PC-3 (cell line): ENCODE measurements around the gene DDX10. TPM values are rescaled to one million over a fixed set of nuclear protein-coding genes. Genes with fewer than 3 reads are reported as not detected.

Source experiments
- ATAC-seq: fragments of 200-7000 bp; cut with Tn5 transposase; 2 replicates; pipeline ENCODE4 v1.9.1; 2020; ENCODE audit warnings: mild to moderate bottlenecking, moderate library complexity
- BruUV-seq: library from RNA; stranded (reverse); fragments of 400-500 nt; replicated peaks from 2 replicates; lab custom pipeline; 2021; lab: Mats Ljungman, UMichigan
- CTCF ChIA-PET: fragments of 300-600 bp; sonication (Branson Sonifier 250); formaldehyde crosslinking; loops from one replicate; lab custom pipeline; 2022; ENCODE audit warnings: antibody characterized with exemption; lab: Charles Lee
- POLR2A ChIA-PET: fragments of 300-600 bp; sonication (Branson Sonifier 250); formaldehyde crosslinking; loops from one replicate; lab custom pipeline; 2022; ENCODE audit warnings: antibody characterized with exemption; ENCODE audit not compliant: unreplicated experiment; lab: Charles Lee
- DNase-seq: peaks from one replicate; pipeline ENCODE4 v3.0.0-alpha.2; 2015
- H2AFZ ChIP-seq: fragments of 300-600 bp; sonication (generic); 2 replicates; pipeline ENCODE4 v1.6.0; 2016; ENCODE audit warnings: antibody characterized with exemption, low read length
- H3F3A ChIP-seq: fragments of 300-600 bp; sonication (generic); one replicate; pipeline ENCODE4 v1.6.0; 2017; ENCODE audit warnings: antibody characterized with exemption, low read length, control low read depth, mild to moderate bottlenecking; ENCODE audit not compliant: unreplicated experiment
- H3K27ac ChIP-seq: fragments of 300-600 bp; sonication (generic); 2 replicates; pipeline ENCODE4 v1.5.1; 2016; ENCODE audit warnings: mild to moderate bottlenecking, low read length
- H3K27me3 ChIP-seq: fragments of 300-600 bp; sonication (generic); 2 replicates; pipeline ENCODE4 v1.6.1; 2016; ENCODE audit warnings: low read length, mixed read lengths
- H3K36me3 ChIP-seq: fragments of 300-600 bp; sonication (generic); 2 replicates; pipeline ENCODE4 v1.6.1; 2016; ENCODE audit warnings: low read depth, mixed run types, low read length, mixed read lengths
- H3K4me1 ChIP-seq: fragments of 300-600 bp; sonication (generic); 2 replicates; pipeline ENCODE4 v1.5.1; 2016; ENCODE audit warnings: low read length; ENCODE audit not compliant: insufficient read depth
- H3K4me2 ChIP-seq: fragments of 300-600 bp; sonication (generic); 2 replicates; pipeline ENCODE4 v1.6.0; 2016; ENCODE audit warnings: low read length
- H3K4me3 ChIP-seq: fragments of 300-600 bp; sonication (generic); 2 replicates; pipeline ENCODE4 v1.5.1; 2016; ENCODE audit warnings: mild to moderate bottlenecking, low read length, mixed read lengths
- H3K79me2 ChIP-seq: fragments of 300-600 bp; sonication (generic); 2 replicates; pipeline ENCODE4 v1.6.1; 2017; ENCODE audit warnings: low read length, mixed read lengths
- H3K9ac ChIP-seq: fragments of 300-600 bp; sonication (generic); 2 replicates; pipeline ENCODE4 v1.6.0; 2016; ENCODE audit warnings: mild to moderate bottlenecking, low read length
- H3K9me2 ChIP-seq: fragments of 300-600 bp; sonication (generic); replicated peaks from 2 replicates; pipeline ENCODE4 v1.6.1; 2016; ENCODE audit warnings: mixed run types, low read length, mixed read lengths
- H3K9me3 ChIP-seq: fragments of 300-600 bp; sonication (generic); 2 replicates; pipeline ENCODE4 v1.6.1; 2016; ENCODE audit warnings: low read length, mixed read lengths
- H4K20me1 ChIP-seq: fragments of 300-600 bp; sonication (generic); 2 replicates; pipeline ENCODE4 v1.6.1; 2016; ENCODE audit warnings: low read length, mixed read lengths
- CTCF ChIP-seq: fragments of 300-600 bp; sonication (generic); conservative IDR thresholded peaks from 2 replicates; pipeline ENCODE4 v1.5.1; 2017; ENCODE audit warnings: antibody characterized with exemption, low read depth, mild to moderate bottlenecking, low read length
- EZH2 ChIP-seq: fragments of 300-600 bp; sonication (generic); IDR thresholded peaks from one replicate; pipeline ENCODE4 v1.6.1; 2017; ENCODE audit warnings: antibody characterized with exemption, mild to moderate bottlenecking, low read length; ENCODE audit not compliant: unreplicated experiment
- EZH2phosphoT487 ChIP-seq: fragments of 300-600 bp; sonication (generic); IDR thresholded peaks from 2 replicates; pipeline ENCODE4 v1.6.1; 2018; ENCODE audit warnings: mild to moderate bottlenecking, antibody characterized with exemption, low read length, borderline replicate concordance
- intact Hi-C: fragments of 100-400 bp; cut with micrococcal nuclease; formaldehyde crosslinking; loops from 2 replicates; pipeline ENCODE4 v1.9.0; 2023
- total RNA-seq: library from RNA; depleted of rRNA; stranded (reverse); fragments of >200 nt; gene quantifications from 2 replicates; pipeline ENCODE4 v1.2.3, GENCODE V29; 2014

DDX10 gene
- total RNA-seq, 1 experiment from 2014 or later: 55.2 TPM

- intact Hi-C loops: no loop called here
- Histone ChIP-seq H3K4me1 (no peaks in the 10 kb centered on the region), H3K9me3 (no peaks in the 10 kb centered on the region), H3K9me2 (no peaks in the 10 kb centered on the region), H3K27me3 (no peaks in the 10 kb centered on the region), H3K36me3 (peaks cover 10% of the 10 kb centered on the region), H2AFZ (no peak overlapping the region), H3K4me3 (no peak overlapping the region), H3K79me2 (0 out of 2 replicates have a peak, but pooled peaks cover 4% of the 10 kb centered on the region), H3K4me2 (no peak overlapping the region), H3K27ac (no peak overlapping the region), H3K9ac (no peak overlapping the region), H3F3A (no peaks in the 10 kb centered on the region), H4K20me1 (no peaks in the 10 kb centered on the region)
- ATAC-seq (no peak), DNase-seq (no peak)
- TF ChIP-seq EZH2phosphoT487 (no peak), EZH2 (no peak), CTCF (no peak)
- BruUV-seq: no TSS peak
- CTCF ChIA-PET: no interaction called here
- POLR2A ChIA-PET: no interaction called here
Observed at GRCh38 chr11:108836541-108836940, 171.7 kb downstream of the DDX10 start.

GRCh38 chr11:108838102-108838791, 173.4 kb downstream of the DDX10 start:
- TF ChIP-seq EZH2phosphoT487 (no peak), EZH2 (no peak), CTCF (no peak)
- Histone ChIP-seq H3K4me2 (no peak overlapping the region), H3K9ac (no peak overlapping the region), H3K79me2 (no peaks in the 10 kb centered on the region), H3K4me3 (no peak overlapping the region), H3F3A (no peaks in the 10 kb centered on the region), H3K9me3 (no peaks in the 10 kb centered on the region), H2AFZ (no peak overlapping the region), H3K4me1 (no peaks in the 10 kb centered on the region), H4K20me1 (no peaks in the 10 kb centered on the region), H3K9me2 (no peaks in the 10 kb centered on the region), H3K27me3 (no peaks in the 10 kb centered on the region), H3K36me3 (peaks cover 10% of the 10 kb centered on the region), H3K27ac (no peak overlapping the region)
- intact Hi-C loops: no loop called here
- ATAC-seq: no peak
- BruUV-seq: no TSS peak
- POLR2A ChIA-PET: no interaction called here
- no peak for DNase-seq
- CTCF ChIA-PET: no interaction called here

GRCh38 chr11:108838792-108839105, 173.9 kb downstream of the DDX10 start:
- H3K27me3 ChIP-seq: no peaks in the 10 kb centered on the region
- intact Hi-C loops: no loop called here

More at GRCh38 chr11:108838792-108839105, 173.9 kb downstream of the DDX10 start:
- no peak overlapping the region for H3K27ac ChIP-seq
- H2AFZ ChIP-seq: no peak overlapping the region
- no peaks in the 10 kb centered on the region for H3K9me3 ChIP-seq
- CTCF ChIA-PET: no interaction called here
- DNase-seq (no peak), ATAC-seq (no peak)
- no peak overlapping the region for H3K4me3 ChIP-seq
- no peaks in the 10 kb centered on the region for H3K9me2 ChIP-seq
- H3F3A ChIP-seq: no peaks in the 10 kb centered on the region
- no TSS peak for BruUV-seq
- no peak overlapping the region for H3K4me2 ChIP-seq
- H3K4me1 ChIP-seq: no peaks in the 10 kb centered on the region
- no peaks in the 10 kb centered on the region for H3K79me2 ChIP-seq
- H3K36me3 ChIP-seq: peaks cover 10% of the 10 kb centered on the region
- POLR2A ChIA-PET: no interaction called here
- H3K9ac ChIP-seq: no peak overlapping the region
- no peaks in the 10 kb centered on the region for H4K20me1 ChIP-seq
- TF ChIP-seq CTCF: no peak
- no peak for TF ChIP-seq EZH2
- no peak for TF ChIP-seq EZH2phosphoT487
